T-helper 1 cell treated with Interleukin-12 subunit alpha and Interleukin-12 subunit beta and Interleukin-4 antibody, amounts not matched to agents 30 ng/mL and 1 ng/mL, for 36 hours (primary cell): ENCODE results near the gene ELFN2. TPM values are rescaled to one million over a fixed set of nuclear protein-coding genes. Genes with fewer than 3 reads are reported as not detected.
"Not testable (repeated sequence)": the region's sequence is repeated elsewhere in the genome, so short reads cannot be mapped to it uniquely, and the experiment has no call there.

Source experiments
- intact Hi-C: fragments of 100-400 bp; cut with micrococcal nuclease; formaldehyde crosslinking; loops from one replicate; pipeline ENCODE4 v1.15.1; 2024
- total RNA-seq: library from RNA; stranded (reverse); gene quantifications from 2 replicates; pipeline ENCODE4 v1.2.3, GENCODE V29; 2022

The ELFN2 gene, protein sequence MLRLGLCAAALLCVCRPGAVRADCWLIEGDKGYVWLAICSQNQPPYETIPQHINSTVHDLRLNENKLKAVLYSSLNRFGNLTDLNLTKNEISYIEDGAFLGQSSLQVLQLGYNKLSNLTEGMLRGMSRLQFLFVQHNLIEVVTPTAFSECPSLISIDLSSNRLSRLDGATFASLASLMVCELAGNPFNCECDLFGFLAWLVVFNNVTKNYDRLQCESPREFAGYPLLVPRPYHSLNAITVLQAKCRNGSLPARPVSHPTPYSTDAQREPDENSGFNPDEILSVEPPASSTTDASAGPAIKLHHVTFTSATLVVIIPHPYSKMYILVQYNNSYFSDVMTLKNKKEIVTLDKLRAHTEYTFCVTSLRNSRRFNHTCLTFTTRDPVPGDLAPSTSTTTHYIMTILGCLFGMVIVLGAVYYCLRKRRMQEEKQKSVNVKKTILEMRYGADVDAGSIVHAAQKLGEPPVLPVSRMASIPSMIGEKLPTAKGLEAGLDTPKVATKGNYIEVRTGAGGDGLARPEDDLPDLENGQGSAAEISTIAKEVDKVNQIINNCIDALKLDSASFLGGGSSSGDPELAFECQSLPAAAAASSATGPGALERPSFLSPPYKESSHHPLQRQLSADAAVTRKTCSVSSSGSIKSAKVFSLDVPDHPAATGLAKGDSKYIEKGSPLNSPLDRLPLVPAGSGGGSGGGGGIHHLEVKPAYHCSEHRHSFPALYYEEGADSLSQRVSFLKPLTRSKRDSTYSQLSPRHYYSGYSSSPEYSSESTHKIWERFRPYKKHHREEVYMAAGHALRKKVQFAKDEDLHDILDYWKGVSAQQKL
- 0.12 and 0.17 TPM in 2 replicates for total RNA-seq

DNA sequence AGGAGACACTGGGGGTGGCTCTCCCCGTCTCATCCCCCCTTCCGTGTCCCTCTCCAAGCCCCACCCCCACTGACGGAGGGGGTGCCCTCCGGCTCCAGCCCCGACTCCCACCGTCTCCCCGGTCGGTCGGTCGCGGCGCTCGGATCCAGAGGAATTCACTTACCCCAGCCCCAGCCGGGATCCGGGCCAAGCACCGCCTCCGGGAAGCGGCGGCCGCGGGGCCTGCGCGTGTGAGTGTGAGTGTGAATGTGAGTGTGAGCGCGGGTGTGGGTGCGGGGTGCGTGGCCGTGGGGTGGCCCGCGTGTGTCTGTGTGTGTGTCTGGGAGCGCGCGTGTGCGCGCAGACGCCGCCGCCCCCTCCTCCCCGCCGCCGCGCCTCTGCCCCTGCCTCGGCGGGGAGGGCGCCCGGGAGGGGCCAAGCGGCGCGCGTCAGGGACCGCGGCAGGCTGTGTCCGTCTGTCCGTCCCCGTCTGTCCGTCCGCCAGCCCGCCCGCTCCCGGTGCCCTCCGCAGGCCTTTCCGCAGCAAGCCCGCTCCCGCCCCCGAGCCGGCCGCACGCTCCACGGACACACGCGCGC lies at the start of gene ELFN2:
TSS of gene ELFN2 (minus strand) at position 345 of the 576 bp plus-strand sequence. CDS start 51,945 bp downstream, outside the sequence.
- intact Hi-C loops: no loop called here

DNA sequence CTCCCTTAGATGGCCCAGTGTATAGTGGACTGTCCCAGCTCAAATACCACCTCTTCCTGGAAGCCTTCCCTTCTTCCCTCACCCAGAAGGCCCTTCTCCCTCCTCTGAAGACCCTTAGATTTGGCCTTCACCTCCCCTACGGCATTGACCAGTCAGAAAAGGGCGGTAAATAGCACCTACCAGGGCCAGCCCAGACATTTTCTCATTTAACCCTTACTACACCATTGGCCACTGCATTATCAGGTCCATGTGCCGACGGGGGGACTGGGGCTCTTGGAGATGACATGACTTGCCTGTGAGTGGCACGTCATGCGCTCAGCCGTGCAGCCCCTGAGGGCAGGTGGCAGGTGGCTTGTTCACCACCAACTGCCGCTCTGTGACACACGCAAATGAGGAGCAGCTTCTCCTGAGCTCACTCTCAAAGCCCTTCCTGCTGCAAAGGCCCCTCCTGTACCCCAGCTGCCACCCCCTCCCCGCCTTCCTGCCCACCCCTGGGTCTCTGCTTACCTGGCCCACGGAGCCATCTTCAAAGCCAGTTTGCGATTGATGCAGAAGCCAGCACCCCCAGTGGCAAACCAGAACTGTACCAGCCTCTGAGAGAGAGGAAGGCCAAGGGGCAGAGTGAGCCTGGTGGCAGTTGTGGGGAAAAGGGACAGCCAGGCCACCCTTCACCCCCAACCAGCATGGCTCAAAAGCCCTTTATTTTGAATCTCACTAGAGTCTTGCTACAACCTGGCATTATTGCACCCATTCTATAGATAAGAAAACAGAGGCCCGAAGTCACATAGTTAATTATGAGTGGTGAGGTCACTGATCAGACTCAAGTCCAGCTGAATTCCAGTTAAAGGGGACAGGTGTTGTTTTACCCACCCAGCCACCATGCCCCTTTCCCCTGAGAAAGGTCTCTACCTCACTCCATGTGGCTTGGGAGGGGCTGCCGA lies 49.4 kb upstream of the ELFN2 start:
- intact Hi-C loops: no loop called here

DNA sequence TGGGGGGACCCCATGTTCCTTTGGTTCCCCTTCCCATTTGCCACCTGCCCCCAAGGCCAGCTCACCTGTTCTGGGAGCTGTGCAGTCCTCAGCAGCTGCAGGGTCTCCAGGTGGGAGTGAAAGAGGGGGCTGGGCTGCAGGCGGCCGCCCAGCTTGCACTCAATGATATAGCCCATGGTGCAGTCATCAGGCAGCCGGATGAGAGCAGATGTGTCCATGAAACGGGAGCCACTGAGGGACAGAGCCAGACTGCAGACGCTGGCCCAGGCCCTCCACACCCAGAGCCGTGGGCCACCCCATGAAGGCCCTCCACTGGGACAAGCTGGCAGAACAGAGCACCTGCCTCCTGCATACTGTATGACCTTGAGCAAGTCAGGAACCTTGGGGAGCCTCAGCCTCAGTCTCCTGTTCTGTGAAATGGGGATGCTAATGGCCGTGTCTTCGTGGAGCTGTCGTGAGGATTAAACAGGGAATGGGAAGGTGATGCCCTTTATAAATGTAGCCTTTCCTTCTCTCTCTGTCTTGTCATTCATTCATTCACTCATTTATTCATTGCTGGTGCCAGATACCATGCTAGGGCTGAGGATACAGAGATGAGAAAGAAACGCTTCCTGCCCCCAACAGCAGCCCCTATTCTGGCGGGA lies 47.3 kb upstream of the ELFN2 start:
- intact Hi-C loops: no loop called here

DNA sequence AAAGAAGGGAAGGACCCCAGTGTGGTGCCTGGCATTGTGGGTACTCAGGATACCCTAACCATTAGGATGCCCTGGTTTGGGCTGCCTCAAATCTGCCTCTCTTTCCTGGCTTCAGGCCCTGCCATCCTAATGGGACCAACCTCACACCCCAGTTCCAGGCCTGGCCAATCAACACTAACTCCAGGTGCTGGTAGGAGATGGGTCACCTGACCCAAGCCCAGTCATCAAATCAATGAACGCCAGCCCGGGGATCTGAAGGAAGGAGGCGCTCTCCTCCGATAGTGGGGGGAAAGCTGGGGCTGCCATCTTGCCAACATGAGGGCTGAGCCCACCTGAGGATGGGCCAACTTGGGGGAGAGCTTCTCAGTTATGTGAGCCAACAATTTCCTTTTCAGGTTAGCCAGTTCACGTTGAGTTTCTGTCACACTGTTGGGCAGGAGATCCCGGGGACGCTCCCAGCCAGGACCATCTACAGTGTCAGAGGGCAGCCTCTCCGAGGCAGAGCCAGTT lies 46.2 kb upstream of the ELFN2 start:
- intact Hi-C loops: loop anchor here (2.0 kb wide), 1 partner anchor 19 kb away; no protein-coding TSS in a partner anchor

DNA sequence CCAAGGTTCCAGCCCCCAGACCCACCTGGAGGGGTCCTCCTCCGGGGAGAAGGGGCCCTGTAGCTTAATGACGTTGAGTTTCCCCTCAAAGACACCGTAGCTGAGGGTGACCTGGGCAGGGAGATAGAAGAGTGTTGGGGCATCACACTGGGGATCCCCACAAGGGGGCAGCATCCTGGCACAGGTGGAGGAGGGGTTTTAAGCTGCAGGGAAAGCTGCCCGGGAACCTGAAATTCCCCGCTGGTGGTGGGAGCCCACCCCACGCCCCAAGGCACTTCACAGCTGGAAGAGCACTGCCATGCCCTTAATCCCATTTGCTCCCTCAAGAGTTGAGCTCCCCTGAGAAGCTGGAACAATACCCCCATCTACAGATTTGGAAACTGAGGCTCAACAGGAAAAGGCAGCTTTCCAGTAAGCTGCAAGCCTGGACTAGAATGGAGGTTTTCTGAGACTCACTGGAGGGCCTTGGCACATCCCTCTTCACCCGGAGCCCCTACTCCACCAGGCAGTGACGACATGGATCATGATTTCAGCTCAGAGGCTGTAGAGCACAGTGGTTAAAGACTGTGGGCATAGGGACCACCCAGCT lies 45.2 kb upstream of the ELFN2 start:
- intact Hi-C loops: loop anchor here (1.0 to 2.0 kb wide), 3 partner anchors 20 to 95 kb away; no protein-coding TSS in a partner anchor

DNA sequence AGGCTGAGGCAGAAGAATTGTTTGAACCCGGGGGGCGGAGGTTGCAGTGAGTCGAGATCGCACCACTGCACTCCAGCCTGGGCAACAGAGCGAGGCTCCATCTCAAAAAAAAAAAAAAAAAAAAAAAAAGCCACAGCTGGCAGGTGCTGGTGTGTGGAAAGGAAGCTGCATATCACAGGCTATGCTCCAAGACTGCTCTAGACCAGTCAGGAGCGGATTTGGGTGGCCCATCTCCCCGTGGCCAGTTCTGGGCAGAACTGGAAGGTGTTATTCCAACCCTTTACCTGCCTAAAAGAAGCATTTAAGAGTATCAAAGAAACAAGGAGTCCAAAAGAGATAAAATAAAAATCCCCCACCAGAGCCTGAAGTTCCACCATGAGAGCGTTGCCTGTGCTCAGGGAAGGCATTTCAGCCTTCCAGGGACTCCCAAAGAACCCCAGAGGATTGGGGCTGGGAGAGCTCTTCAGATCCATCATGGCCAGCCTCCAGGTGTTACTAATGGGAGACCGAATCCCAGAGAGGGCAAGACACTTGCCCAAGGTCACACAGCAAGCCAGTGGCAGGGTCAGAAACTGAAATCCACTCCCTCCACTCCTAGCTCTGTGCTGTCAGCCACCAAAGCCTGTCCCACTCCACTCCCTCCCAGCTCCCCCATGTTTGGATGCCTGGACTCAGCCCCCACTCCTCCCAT lies 44.6 kb upstream of the ELFN2 start:
- intact Hi-C loops: loop anchor here (1.0 to 2.0 kb wide), 3 partner anchors 21 to 95 kb away; no protein-coding TSS in a partner anchor

DNA sequence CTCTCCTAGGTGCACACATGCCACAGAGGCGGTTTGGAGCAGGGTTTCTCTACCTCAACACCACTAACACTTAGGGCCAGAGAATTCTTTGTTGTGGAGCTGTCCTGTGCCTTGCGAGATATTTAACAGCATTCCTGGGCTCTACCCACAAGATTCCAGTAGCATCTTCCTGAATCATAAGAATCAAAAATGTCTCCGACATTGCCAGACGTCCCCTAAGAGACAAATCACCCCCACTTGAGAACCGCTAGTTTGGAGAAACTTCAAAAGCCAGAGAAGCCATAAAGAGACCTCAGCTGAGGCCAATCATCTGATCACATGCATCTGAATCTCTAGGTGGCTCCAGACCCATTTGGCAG lies 42.8 kb upstream of the ELFN2 start:
- intact Hi-C loops: no loop called here

DNA sequence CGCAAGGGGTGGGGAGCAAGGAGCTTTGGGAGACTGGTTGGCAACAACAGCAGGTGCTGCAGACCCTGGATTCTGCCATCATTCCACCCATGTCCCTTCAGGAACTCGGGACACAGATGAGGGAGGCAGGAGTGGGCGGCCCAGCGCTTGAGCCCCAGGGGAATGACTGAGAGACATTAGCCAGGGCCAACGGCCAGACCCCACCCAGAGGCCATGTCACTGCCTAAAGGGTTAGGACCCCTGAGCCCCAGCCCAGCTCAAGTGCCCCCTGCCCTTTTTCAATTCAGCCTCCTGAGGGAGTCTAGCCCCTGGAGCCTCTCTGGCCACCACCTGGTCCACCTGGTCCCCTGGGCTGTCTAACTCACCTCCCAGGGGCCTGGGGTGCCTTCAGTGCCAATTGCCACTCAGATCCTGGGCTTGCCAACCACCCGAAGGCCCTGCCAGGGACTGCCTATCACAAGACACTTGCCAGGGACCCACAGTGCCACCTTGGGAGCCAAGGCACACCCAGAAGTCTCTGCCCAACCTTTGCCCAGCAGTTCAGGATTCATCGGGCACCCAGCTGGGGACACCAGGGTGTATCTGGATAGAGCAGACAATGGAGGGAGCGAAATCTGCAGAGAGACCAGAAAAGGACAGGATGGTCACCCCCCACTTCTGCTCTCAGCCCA lies 42.3 kb upstream of the ELFN2 start:
- intact Hi-C loops: no loop called here

DNA sequence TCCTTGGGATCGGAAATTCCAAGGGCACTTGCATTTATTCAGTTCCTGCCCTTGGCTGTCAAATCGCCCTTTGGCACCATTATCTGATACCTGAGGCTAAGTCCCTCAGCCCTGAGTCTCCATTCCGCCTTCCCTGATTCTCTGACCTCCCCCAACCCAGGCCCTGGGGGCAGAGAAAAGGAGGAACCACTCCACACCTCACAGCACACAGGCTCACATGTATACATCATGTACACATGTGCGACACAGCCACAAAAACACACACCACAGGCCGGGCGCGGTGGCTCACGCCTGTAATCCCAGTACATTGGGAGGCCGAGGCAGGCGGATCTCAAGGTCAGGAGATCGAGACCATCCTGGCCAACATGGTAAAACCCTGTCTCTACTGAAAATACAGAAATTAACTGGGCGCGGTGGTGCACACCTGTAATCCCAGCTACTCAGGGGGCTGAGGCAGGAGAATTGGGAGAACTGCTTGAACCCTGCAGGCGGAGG lies 41.0 kb upstream of the ELFN2 start:
- intact Hi-C loops: not testable (repeated sequence)

DNA sequence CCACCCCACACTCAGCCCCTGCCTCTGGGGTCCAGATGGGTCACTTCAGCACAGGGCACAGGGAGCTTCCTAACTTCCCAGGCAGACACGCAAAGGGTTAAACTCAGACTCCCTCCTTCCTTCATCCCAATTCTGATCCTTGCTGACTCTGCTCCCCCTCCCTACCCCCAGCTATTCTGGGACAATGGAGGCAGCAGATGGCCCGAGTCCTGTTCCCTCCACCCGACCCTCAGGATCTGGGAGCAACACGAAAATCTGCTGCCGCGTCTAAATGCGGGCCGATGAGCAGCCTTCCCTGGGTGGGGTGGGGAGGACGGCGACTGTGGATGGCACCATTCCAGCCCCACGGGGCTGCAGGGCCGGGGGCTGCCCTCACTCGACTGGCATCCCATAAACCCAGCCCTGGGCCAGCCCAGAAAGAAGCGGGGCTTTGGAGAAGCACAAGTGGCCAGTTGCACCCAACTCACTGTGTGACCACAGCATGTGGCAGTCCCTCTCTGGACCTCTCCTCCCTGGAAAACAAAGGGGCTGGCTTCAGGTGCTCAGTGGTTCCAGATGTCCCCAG lies 40.2 kb upstream of the ELFN2 start:
- intact Hi-C loops: no loop called here

DNA sequence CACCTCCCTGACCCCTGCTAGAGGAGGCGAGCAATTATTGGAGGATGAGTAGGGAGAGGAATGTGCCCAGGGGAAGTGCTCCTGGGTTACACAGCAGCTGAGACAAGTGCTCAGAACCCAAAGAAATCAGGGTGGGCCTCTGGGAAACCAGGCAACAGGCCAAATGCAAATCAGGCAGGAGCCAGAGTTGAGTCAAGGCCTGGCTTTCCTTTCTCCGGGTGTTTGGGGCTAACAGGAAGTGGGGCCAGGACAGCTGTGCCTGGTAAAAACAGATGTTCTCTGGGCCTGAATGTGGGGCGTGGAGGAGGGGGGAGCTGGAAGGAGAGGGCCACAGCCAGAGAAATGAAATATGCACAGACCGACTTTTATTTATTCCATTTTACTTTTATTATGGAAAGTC lies 36.9 kb upstream of the ELFN2 start:
- intact Hi-C loops: no loop called here

DNA sequence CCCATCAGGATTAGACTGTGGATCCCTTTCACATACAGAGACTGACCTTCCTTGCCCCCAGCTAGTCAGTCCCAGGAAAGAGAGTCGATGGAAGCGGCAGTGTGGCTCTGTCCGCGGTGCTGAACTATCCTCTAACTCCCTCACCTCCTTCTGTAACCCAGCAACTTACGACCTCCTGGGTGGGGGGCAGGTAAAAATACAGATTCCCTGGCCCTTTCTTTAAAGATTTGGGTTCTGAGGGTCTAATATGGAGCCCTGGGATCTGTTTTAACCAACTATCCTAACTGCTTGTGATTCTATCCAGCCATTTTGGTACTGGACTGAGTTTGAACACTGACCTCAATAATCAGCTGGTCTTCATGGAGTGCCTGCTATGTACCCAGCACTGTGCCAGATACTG lies 35.7 kb upstream of the ELFN2 start:
- intact Hi-C loops: no loop called here

DNA sequence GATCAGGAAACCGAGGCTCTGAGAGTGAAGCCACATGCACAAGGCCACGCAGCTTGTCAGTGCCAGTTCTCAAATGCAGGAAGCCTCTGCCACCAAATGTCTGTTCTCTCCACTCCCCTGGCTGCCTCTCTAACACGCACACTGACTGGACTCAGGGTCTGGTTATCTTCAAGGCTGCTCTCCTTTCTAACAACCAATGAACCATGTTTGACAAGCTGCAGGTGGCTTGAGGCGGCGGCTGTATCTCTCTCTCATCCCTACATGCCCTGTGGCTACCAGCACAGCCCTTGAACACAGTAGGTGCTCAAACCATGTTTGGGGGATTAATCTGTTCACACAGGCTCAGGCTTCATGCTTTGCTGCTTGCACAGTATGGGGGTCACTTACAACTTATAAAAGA lies 35.2 kb upstream of the ELFN2 start:
- intact Hi-C loops: no loop called here

DNA sequence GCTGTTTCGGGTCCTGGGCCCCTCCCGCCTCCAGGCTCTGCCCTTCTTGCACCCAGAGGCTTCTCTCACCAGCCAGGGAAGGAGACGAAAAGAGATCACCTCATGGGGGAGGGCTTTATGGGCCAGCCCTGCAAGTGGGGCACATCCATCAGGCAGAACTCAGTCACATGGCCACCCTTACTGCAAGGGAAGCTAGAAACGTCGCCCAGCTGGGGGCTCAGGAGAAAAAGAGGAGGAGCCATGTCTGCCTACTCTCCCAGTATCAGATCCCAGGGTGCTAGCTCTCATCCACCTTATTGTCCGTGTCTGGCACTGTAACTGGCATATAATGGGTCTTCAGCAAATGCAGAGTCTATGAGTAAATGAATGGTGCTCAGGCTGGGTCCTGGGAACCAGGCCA lies 34.7 kb upstream of the ELFN2 start:
- intact Hi-C loops: no loop called here

DNA sequence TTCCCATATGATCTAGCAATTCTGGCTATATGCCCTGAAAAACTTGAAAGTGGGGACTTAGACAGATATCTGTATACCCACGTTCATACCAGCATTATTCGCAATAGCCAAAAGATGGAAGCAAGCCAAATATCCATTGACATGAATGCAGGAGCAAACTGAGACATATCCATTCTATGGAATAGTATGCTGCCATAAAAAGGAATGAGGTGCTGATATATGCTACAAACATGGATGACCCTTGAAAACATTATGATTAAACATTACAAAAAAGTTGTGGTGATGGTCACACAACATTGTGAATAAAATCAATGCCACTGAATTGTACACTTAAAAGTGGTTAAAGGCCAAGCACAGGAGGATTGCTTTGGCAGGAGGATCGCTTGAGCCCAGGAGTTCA lies 33.4 kb upstream of the ELFN2 start:
- intact Hi-C loops: no loop called here

DNA sequence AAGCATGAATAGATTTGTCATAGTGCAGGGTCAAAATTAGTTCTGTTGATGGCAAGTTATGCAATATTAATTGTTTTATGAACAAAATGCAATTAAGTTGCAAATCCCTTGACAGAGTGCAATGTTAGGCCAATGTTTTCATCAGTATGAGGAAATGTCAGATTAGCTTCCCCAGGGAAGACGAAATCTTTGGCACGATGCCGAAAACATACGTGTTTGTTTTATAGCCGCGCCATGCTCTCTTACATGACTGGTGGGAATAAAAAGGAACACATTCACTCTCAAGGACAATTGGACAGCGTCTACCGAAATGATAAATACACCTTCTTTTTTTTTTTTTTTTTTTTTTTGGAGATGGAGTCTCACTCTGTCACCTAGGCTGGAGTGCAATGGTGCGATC lies 31.9 kb upstream of the ELFN2 start:
- intact Hi-C loops: no loop called here

DNA sequence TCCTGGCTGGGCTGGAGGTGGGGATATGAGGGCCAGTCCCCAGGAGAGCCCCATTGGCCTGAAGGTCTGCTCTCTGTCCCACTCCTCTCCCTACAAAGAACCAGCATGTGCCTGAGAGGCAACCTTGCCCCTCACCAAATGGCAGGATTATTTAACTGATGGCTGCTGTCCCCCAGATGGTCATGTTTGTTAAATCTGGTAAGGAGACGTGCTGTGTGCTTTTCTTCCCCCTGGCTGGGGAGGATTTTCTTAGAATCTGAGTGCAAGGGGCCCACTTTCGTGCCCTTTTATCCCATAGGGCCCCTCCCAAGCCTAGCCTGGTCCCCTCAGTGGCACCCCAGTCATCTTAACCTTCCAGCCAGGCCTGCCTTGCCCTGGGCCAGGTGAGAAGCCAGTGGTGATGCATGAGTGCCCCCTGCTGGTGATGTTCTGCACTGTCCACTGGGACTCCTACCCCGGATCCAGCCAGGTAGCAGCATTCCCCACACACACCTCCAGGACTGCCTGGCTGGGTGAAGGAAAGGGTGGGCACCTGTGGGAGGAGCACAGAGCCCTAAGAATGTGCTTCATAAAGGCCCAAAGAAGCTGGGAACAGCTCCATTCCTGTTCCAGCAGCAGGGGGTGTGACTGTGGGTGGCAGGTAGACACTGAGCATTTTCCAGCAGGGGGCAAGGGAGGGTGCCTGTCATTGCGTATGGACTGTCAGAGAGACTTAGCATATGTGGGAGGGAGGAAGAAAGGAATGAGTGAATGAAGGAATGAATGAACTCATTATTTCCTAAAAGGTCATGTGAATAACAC lies 30.0 kb upstream of the ELFN2 start:
- intact Hi-C loops: loop anchor here (1.0 to 2.0 kb wide), 4 partner anchors 140 to 378 kb away; no protein-coding TSS in a partner anchor
